GM12878 (cell line): ENCODE measurements around the gene OGFOD2.

Experiments used
- BHLHE40 ChIP-seq, 2 experiments: fragments of 450-650 bp in 1 of 2; IDR thresholded peaks; 2 replicates each; pipeline ENCODE4 v1.6.1; 2011 to 2017; ENCODE audit warnings: low read depth in 2 of 2, borderline replicate concordance in 1 of 2, improper control_type of control experiment in 1 of 2, low read length in 1 of 2, mild to moderate bottlenecking in 1 of 2
- BRCA1 ChIP-seq: IDR thresholded peaks from 2 replicates; pipeline ENCODE4 v1.6.1; 2011; ENCODE audit warnings: low read depth, low read length, improper control_type of control experiment
- CTCF ChIP-seq, 3 experiments: IDR thresholded peaks in 2 of 3; conservative IDR thresholded peaks in 1 of 3; 2 replicates each; pipeline ENCODE4 v1.5.1; 2011; ENCODE audit warnings: low read depth in 3 of 3, low read length in 3 of 3, mild to moderate bottlenecking in 3 of 3, control low read depth in 2 of 3, moderate library complexity in 2 of 3, inconsistent platforms in 1 of 3, mixed read lengths in 1 of 3; ENCODE audit not compliant: control insufficient read depth in 2 of 3, insufficient read depth in 1 of 3; ENCODE audit errors: extremely low read depth in 1 of 3
- RELA ChIP-seq: fragments of 450-650 bp; IDR thresholded peaks from 2 replicates; pipeline ENCODE4 v1.8.0; 2014; ENCODE audit warnings: borderline replicate concordance; ENCODE audit not compliant: partially characterized antibody
- RFX5 ChIP-seq: IDR thresholded peaks from 2 replicates; pipeline ENCODE4 v1.6.1; 2011; ENCODE audit warnings: low read depth, low read length, improper control_type of control experiment
- SMC3 ChIP-seq: IDR thresholded peaks from 2 replicates; pipeline ENCODE4 v1.6.1; 2011; ENCODE audit warnings: low read length, improper control_type of control experiment, borderline replicate concordance
- ZNF274 ChIP-seq: IDR thresholded peaks from one replicate; pipeline ENCODE4 v1.8.0; 2011; ENCODE audit not compliant: insufficient read length, insufficient read depth

GRCh38 chr12:122998316-122998715 lies 23.3 kb downstream of the OGFOD2 start:
- TF ChIP-seq RELA (no peak), SMC3 (no peak), RFX5 (no peak), ZNF274 (no peak), BRCA1 (no peak), CTCF (IDR thresholded peaks at IDR 0.05 in 2 of 3, conservative IDR thresholded peaks at IDR 0.05 in 1 of 3; ENCODE audit: control insufficient read depth in 2 of 3, extremely low read depth in 1 of 3, insufficient read depth in 1 of 3, low read depth in 3 of 3, low read length in 3 of 3) (no peak), BHLHE40 (IDR thresholded peaks at IDR 0.05; ENCODE audit: borderline replicate concordance in 1 of 2, low read depth in 2 of 2, low read length in 1 of 2) (no peak)
